HG03108 (cell line): ENCODE measurements around the gene NAGLU.

Experiments used
- ATAC-seq: cut with Tn5 transposase; IDR thresholded peaks from one replicate; pipeline ENCODE4 v1.9.1; 2021; ENCODE audit warnings: moderate library complexity; ENCODE audit not compliant: unreplicated experiment

The NAGLU gene

GRCh38 chr17:42536048-42536371 lies at the start of gene NAGLU:
NAGLU (plus strand) TSS chr17:42536241; CDS start chr17:42536273, 32 bp downstream.
- ATAC-seq: peak; percentile 76

GRCh38 chr17:42488032-42488431 lies 48.0 kb upstream of the NAGLU start:
- ATAC-seq: no peak

- no peak for ATAC-seq
Measured at GRCh38 chr17:42493319-42493718, 42.7 kb upstream of the NAGLU start.

GRCh38 chr17:42494673-42495072 lies 41.4 kb upstream of the NAGLU start:
- no peak for ATAC-seq

- ATAC-seq: no peak
Measured at GRCh38 chr17:42498828-42499227, 37.2 kb upstream of the NAGLU start.

- ATAC-seq: no peak
Measured at GRCh38 chr17:42502091-42502490, 34.0 kb upstream of the NAGLU start.

GRCh38 chr17:42502926-42503325 lies 33.1 kb upstream of the NAGLU start:
- ATAC-seq: no peak

GRCh38 chr17:42507671-42508070 lies 28.4 kb upstream of the NAGLU start:
- ATAC-seq: no peak

GRCh38 chr17:42508426-42509165 lies 27.4 kb upstream of the NAGLU start:
- no peak for ATAC-seq

GRCh38 chr17:42509409-42509808 lies 26.6 kb upstream of the NAGLU start:
- no peak for ATAC-seq

- ATAC-seq: no peak
Measured at GRCh38 chr17:42509841-42510240, 26.2 kb upstream of the NAGLU start.

GRCh38 chr17:42512246-42512645 lies 23.8 kb upstream of the NAGLU start:
- no peak for ATAC-seq

GRCh38 chr17:42512733-42513251 lies 23.2 kb upstream of the NAGLU start:
- ATAC-seq: no peak

GRCh38 chr17:42513686-42514085 lies 22.4 kb upstream of the NAGLU start:
- ATAC-seq: no peak

GRCh38 chr17:42514279-42514678 lies 21.8 kb upstream of the NAGLU start:
- no peak for ATAC-seq

- no peak for ATAC-seq
Measured at GRCh38 chr17:42514867-42515266, 21.2 kb upstream of the NAGLU start.

GRCh38 chr17:42517516-42517915 lies 18.5 kb upstream of the NAGLU start:
- ATAC-seq: no peak

GRCh38 chr17:42518046-42518754 lies 17.8 kb upstream of the NAGLU start:
- ATAC-seq: no peak

- ATAC-seq: no peak
Measured at GRCh38 chr17:42518755-42519545, 17.1 kb upstream of the NAGLU start.

GRCh38 chr17:42519546-42520491 lies 16.2 kb upstream of the NAGLU start:
- no peak for ATAC-seq
